Right lobe of liver (tissue), 4 donors: ENCODE data around the gene CCNE1.

Experiments
- POLR2A ChIP-seq: fragments of 450-650 bp; IDR thresholded peaks from one replicate; pipeline ENCODE4 v1.6.1; 2017; ENCODE audit warnings: antibody characterized with exemption, mild to moderate bottlenecking
- TF ChIP-seq, protein P1 (sequence below), 4 donors: fragments of 200-600 bp in 3 of 4; fragments of 450-650 bp in 1 of 4; IDR thresholded peaks; one replicate each; pipeline versions ENCODE4 v1.5.1 to v1.8.0; 2016 to 2022; ENCODE audit warnings: antibody characterized with exemption in 4 of 4, mild to moderate bottlenecking in 2 of 4
- donor health status: DM: no; HTN: no; CAD: no.
- donor health status: DM: no; HTN: no; CAD: no.
- donor health status: DM: no; HTN: yes; CAD: no.

DNA sequence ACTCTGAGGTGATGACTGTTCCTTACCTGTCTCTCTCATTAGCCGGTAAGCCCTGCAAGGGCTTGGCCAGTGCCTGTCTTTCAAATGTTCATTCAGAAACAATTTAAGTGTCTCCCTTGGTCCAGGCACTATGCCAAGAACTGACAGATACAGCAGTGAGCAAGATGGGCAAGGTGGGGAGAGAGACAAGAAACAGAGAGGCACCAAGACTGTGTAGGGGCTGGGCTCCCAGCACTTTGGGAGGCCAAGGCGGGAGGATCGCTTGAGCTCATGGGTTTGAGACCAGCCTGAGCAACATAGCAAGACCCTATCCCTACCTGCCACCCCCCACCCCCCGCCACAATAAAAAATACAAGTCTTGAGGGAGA is 1.3 kb upstream of the CCNE1 start:
- TF ChIP-seq, protein P1, sequence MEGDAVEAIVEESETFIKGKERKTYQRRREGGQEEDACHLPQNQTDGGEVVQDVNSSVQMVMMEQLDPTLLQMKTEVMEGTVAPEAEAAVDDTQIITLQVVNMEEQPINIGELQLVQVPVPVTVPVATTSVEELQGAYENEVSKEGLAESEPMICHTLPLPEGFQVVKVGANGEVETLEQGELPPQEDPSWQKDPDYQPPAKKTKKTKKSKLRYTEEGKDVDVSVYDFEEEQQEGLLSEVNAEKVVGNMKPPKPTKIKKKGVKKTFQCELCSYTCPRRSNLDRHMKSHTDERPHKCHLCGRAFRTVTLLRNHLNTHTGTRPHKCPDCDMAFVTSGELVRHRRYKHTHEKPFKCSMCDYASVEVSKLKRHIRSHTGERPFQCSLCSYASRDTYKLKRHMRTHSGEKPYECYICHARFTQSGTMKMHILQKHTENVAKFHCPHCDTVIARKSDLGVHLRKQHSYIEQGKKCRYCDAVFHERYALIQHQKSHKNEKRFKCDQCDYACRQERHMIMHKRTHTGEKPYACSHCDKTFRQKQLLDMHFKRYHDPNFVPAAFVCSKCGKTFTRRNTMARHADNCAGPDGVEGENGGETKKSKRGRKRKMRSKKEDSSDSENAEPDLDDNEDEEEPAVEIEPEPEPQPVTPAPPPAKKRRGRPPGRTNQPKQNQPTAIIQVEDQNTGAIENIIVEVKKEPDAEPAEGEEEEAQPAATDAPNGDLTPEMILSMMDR (IDR thresholded peaks at IDR 0.05): no peak
- no peak for TF ChIP-seq POLR2A
